ENCODE results near the gene CNTNAP2.

Gene CNTNAP2

DNA sequence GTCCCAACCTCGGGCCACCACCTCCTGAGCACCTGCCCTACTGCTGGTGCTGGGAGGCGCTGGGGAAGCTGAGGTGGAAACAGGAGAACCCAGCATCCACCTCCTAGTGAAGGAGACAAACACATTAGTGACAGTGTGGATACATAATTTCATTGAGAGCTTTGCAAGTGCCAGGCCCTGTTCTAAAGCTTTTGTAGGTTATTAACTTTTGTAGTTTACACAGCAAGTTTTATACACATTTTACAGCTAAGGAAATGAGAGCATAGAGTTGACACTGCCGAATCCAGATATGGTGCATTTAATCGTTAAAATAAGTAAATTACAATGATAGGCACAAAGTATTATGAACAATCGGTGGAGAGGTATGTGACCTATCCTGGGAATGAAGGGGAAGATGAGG is 2007.9 kb downstream of the CNTNAP2 start:
- DNase-seq: no peak

DNA sequence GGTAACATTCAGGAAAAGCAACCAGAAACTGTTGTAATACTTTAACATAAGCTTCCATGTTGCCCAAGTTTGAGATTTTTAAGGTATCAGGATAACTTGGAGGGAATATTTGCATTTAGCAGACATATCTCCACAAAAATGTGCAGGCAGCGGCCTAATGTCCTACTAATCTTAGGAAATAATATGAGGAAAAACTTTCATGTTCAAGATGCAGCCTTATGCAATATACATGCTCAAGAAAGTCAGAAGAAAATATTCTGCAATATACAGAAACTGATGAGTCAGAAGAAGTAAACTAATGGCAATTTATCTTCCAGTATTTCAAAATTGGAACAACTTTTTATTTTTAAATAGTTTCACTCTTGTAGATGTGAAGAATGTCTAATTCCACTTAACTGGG is 2010.8 kb downstream of the CNTNAP2 start:
- no peak for DNase-seq

GRCh38 chr7:148129023-148129422 is 2012.4 kb downstream of the CNTNAP2 start:
- DNase-seq: no peak

DNA sequence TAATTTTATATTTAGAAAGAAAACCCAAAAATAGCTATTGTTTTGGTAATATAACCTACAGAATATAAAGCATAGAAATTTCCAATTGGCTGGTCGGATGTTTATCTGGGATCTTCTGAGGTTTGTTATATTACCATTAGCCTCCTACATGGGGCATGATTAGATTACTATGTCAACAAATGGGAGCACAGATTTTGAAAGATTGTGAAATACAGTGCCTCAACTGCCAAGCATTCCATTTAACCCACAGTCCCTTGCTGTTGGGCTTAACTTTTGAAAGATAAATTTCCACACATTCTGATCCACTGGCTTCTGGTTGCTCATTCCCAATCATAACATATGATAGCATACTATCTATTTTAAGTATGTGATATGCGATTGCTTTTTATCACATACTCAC is 2018.5 kb downstream of the CNTNAP2 start:
- peak; percentile 3 for DNase-seq

GRCh38 chr7:148135997-148136396 is 2019.4 kb downstream of the CNTNAP2 start:
- no peak for DNase-seq

GRCh38 chr7:148142660-148143248 is 2026.2 kb downstream of the CNTNAP2 start:
- peak; percentile 10 for DNase-seq

- no peak for DNase-seq
Observed at GRCh38 chr7:148144827-148145226, 2028.2 kb downstream of the CNTNAP2 start.

GRCh38 chr7:148146346-148146745 is 2029.7 kb downstream of the CNTNAP2 start:
- DNase-seq: no peak

DNA sequence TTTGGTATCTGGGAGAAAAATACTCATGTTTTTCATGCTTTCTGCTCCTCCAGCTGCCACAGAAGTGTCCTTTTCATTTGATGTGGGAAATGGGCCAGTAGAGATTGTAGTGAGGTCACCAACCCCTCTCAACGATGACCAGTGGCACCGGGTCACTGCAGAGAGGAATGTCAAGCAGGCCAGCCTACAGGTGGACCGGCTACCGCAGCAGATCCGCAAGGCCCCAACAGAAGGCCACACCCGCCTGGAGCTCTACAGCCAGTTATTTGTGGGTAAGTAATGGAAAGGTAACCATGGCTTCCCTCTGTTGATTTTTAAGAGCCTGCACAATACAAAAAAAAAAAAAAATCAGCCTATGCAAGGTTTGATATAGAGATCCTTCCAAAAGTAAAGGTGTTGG is 2030.8 kb downstream of the CNTNAP2 start:
- no peak for DNase-seq

DNA sequence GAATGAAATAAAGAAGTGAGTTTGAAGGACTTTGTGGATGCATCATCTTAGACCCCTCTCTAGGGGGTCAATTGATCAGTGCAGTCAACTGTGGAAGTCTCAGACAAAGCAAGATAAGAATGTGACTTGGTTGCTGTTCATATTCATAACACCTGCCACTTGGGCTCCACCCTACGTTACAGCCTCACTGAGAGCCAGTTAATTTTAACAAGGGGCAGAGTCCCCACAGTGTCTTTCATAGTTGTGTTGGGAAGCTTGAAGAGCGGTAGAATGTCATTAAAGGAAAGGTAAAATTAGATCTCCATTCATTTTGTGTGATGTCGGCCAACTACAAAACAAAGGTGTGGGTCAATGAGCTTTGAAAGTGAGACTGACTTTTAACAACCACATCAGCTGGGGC is 2031.9 kb downstream of the CNTNAP2 start:
- DNase-seq: no peak

GRCh38 chr7:148149730-148150129 is 2033.1 kb downstream of the CNTNAP2 start:
- no peak for DNase-seq

GRCh38 chr7:148151778-148152177 is 2035.2 kb downstream of the CNTNAP2 start:
- DNase-seq: no peak

DNA sequence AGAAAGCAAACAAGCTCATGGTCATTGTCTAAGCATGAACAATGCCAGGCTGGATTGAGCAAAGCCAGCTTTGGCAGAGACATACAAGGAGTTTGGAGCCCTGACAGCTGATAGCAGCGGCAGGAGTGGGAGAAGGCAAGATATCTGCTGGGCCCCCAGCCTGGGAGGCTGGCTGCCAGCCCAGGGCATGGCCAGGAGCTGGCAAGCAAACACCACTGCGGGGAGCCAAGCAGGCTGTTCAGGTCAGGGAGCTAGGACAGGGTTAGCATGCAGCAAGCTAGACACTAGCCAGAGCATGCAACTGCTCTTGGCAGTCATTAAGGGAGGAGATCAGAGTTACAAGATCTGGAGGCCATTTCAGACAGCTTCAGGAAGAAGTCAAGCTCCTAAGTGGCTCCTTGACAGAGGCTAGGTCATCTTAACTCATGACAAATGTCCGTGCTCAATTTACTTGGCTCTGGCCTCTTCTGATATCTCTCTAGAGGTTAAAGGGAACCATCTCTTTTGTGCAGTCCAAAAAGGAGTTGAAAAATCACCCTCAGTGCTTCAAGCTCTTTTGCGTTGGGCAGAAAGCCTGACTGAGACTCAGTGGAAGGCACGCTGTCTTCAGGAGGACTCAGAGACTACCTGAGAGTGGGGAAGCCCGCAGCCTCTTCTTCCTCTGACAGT is 2037.1 kb downstream of the CNTNAP2 start:
- DNase-seq: no peak

DNA sequence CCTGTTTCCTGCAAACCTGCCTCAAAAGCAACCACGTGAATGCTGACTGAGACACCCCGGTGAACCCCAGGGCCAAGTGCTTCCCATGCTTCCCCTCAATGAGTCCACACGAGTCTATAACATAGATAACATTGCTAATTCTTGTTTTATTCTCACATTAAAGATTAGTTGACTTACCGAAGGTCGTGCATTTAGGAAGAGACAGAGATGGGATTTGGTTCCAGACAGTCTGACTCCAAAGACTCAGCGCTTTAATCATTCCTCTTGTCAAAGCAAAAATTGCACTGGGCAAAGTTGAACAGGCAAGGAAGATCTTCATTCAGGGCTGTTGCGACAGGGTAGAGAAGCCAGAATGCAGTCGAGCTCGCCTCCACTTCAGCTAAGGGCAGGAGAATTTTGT is 2038.4 kb downstream of the CNTNAP2 start:
- DNase-seq: no peak

DNA sequence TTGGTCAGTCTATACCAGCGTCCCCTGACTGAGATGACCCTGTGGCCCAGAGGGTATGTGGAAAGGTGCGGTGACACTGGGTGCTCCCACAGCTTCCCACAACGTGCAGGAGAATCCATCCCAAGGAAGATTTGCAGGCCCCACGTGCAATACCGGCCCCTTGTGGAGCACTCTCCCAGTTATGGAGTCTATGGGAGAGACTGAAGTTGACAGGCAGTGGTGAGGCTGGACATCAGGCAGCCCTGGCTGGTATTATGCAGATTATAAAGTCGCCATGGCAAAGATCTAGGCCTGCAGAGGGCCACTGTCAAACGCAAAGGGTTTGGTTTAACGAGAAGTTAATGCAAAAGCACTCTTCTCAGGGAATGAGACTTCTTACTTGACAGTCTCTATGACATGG is 2039.2 kb downstream of the CNTNAP2 start:
- no peak for DNase-seq

- DNase-seq: no peak
Observed at GRCh38 chr7:148156233-148156632, 2039.6 kb downstream of the CNTNAP2 start.

GRCh38 chr7:148159331-148159730 is 2042.7 kb downstream of the CNTNAP2 start:
- DNase-seq: no peak

DNA sequence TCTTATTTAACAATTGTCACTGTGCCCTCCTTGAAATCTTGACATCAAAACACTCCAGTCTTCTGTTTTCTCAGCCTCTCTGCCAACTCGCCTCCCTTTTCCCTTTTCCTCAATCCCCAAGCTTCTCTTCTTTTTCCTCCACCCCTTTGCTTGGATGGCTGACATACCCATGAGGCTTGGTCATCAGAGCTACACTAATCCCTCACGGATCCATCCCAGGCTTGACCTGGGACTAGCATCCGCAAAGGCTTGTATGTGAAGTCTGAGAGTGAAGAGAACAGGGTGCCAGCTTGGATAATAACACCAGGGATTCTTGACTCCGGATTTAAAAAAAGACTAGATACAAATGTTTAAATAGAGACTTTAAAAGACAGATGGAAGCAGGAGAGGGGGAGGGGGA is 2045.2 kb downstream of the CNTNAP2 start:
- DNase-seq: no peak

DNA sequence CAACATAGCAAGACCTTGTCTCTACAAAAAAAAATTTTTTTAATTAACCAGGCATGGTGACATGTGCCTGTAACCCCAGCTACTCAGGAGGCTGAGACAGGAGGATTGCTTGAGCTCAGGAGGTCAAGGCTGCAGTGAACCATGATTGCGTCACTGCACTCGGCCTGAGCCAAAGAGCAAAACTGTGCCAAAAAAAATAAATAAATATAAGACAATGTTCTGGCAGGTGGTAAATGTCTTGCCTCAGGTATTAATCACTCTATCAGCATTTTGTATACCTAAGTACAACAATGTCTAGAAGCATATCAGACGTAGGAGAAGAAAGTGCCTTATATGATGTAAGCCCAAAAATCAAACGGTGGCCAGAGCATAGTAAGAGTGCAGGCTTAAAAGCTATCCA is 2046.2 kb downstream of the CNTNAP2 start:
- no peak for DNase-seq

- no peak for DNase-seq
Observed at GRCh38 chr7:148163246-148163645, 2046.6 kb downstream of the CNTNAP2 start.

GRCh38 chr7:148172920-148173319 is 2056.3 kb downstream of the CNTNAP2 start:
- no peak for DNase-seq

- no peak for DNase-seq
Observed at GRCh38 chr7:148173369-148173768, 2056.8 kb downstream of the CNTNAP2 start.

- no peak for DNase-seq
Observed at GRCh38 chr7:148174376-148174775, 2057.8 kb downstream of the CNTNAP2 start.

- no peak for DNase-seq
Observed at GRCh38 chr7:148175512-148175911, 2058.9 kb downstream of the CNTNAP2 start.

- no peak for DNase-seq
Observed at GRCh38 chr7:148177972-148178371, 2061.4 kb downstream of the CNTNAP2 start.
